Measurements from ENCODE around the gene SKOR1.

DNA sequence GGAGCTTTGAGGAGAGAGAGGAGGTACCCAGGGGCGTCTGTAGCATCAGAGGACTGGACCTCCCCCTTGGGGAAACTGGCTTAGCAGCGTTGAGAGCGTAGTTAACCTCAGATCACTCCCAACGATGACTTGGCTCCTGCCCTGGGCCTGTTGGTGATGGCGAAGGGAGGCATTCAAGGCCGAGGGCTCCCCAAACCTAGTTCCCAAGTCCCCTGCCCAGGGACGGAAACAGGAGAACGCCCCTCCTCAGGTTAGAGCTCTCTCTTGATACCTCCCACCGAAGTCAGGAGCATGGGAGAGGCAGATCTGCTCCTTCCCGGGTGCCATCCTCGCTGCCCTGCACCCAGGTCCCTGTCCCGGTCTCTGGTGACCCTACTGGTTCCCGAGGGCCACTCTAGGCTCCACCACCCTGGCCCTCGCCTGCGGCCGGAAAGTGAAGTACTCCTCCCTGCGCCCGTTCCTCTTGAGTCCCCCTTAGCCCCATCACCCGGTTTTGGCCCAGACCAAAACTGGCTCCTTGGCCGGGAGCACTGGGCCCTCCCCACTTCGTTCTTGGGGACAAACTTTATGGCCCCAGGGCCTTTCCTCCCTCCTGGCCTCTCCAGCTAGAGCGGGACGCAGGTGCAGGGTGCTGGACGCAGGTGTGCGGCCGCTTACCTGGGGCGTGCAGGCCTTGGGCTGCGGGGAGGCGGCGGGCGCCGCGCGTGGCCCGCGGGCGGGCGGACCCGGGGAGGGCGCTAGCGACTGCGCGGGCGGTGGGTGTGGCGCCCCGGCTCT, 2.6 kb upstream of the SKOR1 start:
- TF ChIP-seq, protein P1, sequence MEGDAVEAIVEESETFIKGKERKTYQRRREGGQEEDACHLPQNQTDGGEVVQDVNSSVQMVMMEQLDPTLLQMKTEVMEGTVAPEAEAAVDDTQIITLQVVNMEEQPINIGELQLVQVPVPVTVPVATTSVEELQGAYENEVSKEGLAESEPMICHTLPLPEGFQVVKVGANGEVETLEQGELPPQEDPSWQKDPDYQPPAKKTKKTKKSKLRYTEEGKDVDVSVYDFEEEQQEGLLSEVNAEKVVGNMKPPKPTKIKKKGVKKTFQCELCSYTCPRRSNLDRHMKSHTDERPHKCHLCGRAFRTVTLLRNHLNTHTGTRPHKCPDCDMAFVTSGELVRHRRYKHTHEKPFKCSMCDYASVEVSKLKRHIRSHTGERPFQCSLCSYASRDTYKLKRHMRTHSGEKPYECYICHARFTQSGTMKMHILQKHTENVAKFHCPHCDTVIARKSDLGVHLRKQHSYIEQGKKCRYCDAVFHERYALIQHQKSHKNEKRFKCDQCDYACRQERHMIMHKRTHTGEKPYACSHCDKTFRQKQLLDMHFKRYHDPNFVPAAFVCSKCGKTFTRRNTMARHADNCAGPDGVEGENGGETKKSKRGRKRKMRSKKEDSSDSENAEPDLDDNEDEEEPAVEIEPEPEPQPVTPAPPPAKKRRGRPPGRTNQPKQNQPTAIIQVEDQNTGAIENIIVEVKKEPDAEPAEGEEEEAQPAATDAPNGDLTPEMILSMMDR (IDR thresholded peaks at IDR 0.05; ENCODE audit: insufficient read depth, low read depth, low read length) = no peak
- TF ChIP-seq EZH2 (IDR thresholded peaks at IDR 0.05; ENCODE audit: insufficient read depth, low read length) = peak; percentile 15
